Measurements from ENCODE around the gene MPHOSPH8.
"Not testable (repeated sequence)": the region's sequence is repeated elsewhere in the genome, so short reads cannot be mapped to it uniquely, and the experiment has no call there.

Gene MPHOSPH8

DNA sequence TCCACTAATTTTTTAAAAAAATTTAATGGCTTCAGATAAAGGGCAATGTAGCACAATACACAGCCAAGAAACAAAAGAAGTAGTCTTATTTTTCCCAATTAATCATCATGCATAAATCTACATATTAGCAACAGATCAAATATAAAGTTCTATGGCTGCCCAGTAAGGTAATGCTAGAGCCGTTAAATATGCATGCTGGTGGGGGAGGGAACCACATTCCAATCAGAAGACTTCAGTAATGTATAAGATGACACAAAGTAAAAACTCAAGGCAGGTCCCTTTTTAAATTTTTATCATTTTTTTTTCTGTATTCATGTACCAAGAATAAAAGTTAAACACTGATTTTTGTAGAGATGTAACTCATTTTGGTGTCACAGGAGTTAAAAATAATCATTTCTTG lies 62.0 kb downstream of the MPHOSPH8 start:
- DNase-seq: no peak

DNA sequence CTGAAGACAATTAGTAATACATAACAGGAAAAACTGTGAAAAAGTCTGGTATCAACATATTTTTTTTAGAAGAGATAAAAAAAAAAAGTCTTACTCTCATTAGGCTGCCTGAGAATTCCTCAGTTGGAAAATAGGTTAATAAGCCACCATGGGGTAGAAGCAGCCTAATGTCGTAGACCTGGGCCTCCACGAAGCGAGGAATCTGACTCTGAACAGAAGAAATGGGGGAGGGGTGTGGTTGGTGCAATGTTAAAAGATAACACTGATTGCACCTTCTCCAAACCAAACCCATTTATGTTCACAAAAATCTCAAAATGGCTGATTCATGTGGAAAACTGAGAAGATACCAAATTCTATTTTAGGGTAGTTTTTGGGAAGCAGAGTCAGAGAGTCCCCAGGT lies 62.4 kb downstream of the MPHOSPH8 start:
- DNase-seq: no peak

DNA sequence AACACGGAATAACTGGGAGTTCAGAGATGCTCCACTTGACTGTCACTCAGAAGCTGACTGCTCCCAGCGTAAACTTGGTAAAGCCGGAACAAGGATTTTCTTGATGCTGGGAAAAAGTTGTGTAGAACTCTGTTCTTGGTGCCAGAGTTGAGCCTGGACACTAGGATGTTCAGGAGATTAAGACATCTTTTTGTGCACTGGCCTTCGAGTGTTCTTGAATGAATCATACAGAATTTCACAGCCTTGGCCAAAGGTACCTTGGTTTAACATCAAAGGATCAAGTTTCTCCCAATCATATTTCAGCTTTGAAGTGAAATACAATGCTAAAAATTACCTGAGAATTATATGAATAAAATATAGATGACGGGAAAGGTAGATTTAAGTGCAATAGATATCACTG lies 67.5 kb downstream of the MPHOSPH8 start:
- not testable (repeated sequence) for DNase-seq

DNA sequence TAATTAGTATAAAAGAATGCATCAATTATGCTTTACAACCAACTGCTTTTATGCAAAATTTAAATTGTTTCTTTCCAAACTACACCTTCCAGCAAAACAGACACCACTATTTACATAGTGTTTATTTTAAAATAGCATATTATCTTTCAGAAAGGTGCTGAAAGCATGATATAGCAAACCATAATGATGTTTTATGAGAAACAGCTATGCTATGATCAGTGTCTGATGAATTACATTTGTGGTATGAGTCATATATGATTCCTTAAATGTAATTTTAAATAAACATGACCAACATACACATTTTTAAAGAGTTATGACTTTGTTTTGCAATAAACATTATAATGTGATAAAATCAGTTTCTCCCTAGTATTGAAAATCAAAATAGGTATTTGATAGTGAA lies 68.2 kb downstream of the MPHOSPH8 start:
- DNase-seq: not testable (repeated sequence)

DNA sequence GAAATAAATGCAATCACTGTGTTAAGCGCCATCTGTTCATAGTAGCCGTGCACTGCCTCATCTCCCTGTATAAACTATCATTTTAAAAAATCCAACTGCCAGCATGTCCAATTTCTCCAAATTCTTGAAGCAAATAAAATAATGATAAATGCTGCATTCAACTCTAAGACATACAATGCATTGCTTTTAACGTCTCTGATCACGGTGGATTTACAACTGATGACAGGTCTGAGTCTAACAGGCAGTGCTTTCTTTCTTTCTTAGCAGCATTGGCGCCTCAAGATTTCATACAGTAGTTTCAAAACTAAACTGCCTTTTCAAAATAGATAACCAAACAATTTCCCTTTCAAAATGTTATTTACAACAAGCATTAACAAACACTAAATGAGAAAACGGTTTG lies 70.8 kb downstream of the MPHOSPH8 start:
- DNase-seq: not testable (repeated sequence)

DNA sequence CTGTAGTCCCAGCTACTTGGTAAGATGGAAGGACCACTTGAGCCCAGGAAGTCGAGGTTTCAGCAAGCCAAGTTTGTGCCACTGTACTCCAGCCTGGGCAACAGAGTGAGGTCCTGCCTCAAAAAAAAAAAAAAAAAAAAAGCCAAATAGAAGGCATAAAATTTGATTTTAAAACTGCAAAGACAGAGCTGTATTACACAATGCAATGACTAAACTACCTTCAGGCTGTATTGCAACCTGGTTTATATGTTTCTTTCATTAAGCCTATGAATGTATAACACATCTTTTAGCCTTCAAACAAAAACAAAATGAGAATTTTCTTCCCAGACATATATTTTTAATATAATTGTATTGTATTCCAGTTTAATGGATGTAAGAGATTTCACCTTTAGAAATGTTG lies 75.6 kb downstream of the MPHOSPH8 start:
- DNase-seq: not testable (repeated sequence)

DNA sequence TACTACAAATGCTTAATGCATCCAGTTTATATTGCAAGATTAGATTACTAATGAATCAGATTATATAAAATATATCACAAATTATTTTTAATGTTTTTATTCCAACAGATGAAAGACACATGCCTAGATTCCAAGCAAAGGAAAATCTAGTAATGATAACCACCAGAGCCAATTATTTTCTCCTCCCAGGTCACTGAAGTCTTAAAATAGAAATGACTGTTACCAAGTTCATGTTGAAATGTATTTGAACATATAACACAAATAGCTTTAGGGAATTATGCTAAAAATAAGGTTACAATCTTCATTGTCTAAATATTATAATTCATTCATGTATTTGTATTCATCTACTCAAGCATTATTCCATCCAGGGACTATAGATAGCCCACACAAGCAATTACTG lies 76.3 kb downstream of the MPHOSPH8 start:
- not testable (repeated sequence) for DNase-seq

DNA sequence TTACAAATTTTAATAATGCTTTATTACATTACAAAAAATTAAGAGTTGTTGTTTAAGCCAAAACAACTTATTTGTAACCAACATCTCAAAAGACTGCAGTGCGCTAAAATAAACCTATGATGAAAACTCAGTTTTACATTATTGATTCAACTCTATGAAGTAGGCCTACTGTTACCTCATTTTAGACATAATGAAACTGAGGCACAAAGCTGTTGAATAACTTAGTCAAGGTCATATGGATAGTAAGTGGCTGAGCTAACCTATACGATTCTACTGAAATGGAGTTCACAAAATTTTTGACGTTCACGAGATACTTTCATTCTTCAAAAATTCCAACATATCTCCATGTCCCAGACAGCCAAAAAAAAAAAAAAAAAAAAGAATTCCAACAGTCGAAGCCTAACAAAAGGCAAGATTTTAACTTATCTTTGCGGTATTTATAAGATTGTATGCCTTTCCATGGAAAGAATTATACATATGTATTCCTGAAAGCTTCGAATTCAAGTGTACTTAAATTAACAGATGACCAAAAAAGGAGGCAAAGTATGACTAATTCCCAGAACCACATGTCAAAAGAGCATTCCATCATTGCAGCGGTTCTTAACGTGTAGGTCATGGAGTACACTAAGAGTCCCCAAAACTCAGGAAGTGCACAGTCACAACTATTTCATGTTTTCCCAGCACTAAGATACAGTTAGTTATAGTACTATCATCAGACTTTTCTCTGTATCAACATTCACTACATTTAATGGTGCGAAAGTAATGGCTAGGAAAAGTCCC lies 79.9 kb downstream of the MPHOSPH8 start:
- DNase-seq: no peak

DNA sequence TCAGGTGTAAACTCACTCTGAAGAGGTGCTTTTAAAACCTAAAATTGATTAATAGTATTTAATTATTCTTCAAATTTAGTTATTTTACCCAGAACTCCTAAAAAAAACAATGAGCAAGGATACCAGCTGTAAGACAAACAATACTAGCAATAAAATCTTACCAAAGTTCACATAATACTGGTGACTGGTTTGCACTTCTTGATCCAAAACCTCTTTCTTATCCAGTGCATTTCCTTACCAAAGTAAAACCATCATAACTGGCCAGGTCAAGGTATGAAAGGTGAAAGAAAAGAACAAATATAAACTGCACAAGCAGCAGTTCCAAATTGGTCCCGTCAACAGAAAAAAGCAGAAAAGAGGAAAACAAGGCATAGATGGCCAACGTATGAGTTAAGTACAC lies 86.6 kb downstream of the MPHOSPH8 start:
- DNase-seq: no peak
